K562 (cell line): ENCODE data around the gene LSM4. TPM values are rescaled to one million over a fixed set of nuclear protein-coding genes. Genes with fewer than 3 reads are reported as not detected.

Source experiments
- ASH1L ChIP-seq: fragments of 450-650 bp; IDR thresholded peaks from 2 replicates; pipeline ENCODE4 v1.6.1; 2018; ENCODE audit warnings: borderline replicate concordance, mild to moderate bottlenecking, low read depth; ENCODE audit not compliant: partially characterized antibody
- CEBPB ChIP-seq: fragments of 450-650 bp; IDR thresholded peaks from 2 replicates; pipeline ENCODE4 v1.6.1; 2016; ENCODE audit warnings: missing genetic modification characterization, missing compliant biosample characterization
- EHMT2 ChIP-seq: fragments of 450-650 bp; IDR thresholded peaks from 2 replicates; pipeline ENCODE4 v1.6.1; 2018; ENCODE audit warnings: antibody characterized with exemption
- FOS ChIP-seq: IDR thresholded peaks from 3 replicates; pipeline ENCODE4 v1.6.1; 2011; ENCODE audit not compliant: insufficient read length; ENCODE audit errors: extremely low read depth
- L3MBTL2 ChIP-seq: fragments of 450-650 bp; IDR thresholded peaks from 2 replicates; pipeline ENCODE4 v1.6.1; 2016; ENCODE audit warnings: mild to moderate bottlenecking, moderate library complexity
- MCM5 ChIP-seq: fragments of 450-650 bp; IDR thresholded peaks from 2 replicates; pipeline ENCODE4 v1.6.1; 2016; ENCODE audit warnings: low read depth
- MTA2 ChIP-seq: fragments of 450-650 bp; IDR thresholded peaks from 2 replicates; pipeline ENCODE4 v1.6.1; 2016; ENCODE audit warnings: low read depth
- NUFIP1 ChIP-seq: fragments of 450-650 bp; IDR thresholded peaks from 2 replicates; pipeline ENCODE4 v1.6.1; 2018; ENCODE audit not compliant: partially characterized antibody
- RAD51 ChIP-seq: fragments of 450-650 bp; IDR thresholded peaks from 2 replicates; pipeline ENCODE4 v1.7.1; 2016; ENCODE audit warnings: low read depth, mild to moderate bottlenecking, borderline replicate concordance
- ZBTB8A ChIP-seq: fragments of 450-650 bp; IDR thresholded peaks from 2 replicates; pipeline ENCODE4 v1.6.1; 2018; ENCODE audit warnings: mild to moderate bottlenecking, moderate library complexity; ENCODE audit not compliant: partially characterized antibody
- ZKSCAN3 ChIP-seq: fragments of 250-450 bp; sonication (Bioruptor Pico); IDR thresholded peaks from 2 replicates; pipeline ENCODE4 v1.4.0; 2020
- ZNF431 ChIP-seq: sonication (generic); formaldehyde crosslinking; IDR thresholded peaks from 2 replicates; pipeline ENCODE4 v1.8.0; 2022; ENCODE audit warnings: mild to moderate bottlenecking, missing genetic modification reagents
- ZNF445 ChIP-seq: fragments of 250-450 bp; sonication (Bioruptor Pico); IDR thresholded peaks from 2 replicates; pipeline ENCODE4 v1.4.0; 2020; ENCODE audit warnings: low read depth, mild to moderate bottlenecking, moderate library complexity
- ZNF639 ChIP-seq, 2 experiments: fragments of 200-800 bp in 1 of 2; sonication (Bioruptor generic) in 1 of 2; sonication (generic) in 1 of 2; formaldehyde crosslinking in 1 of 2; IDR thresholded peaks in 1 of 2; conservative IDR thresholded peaks in 1 of 2; 2 replicates each; pipeline versions ENCODE4 v1.5.0 to v1.6.1; 2016 to 2020; ENCODE audit warnings: missing compliant biosample characterization in 1 of 2, missing genetic modification characterization in 1 of 2, missing genetic modification reagents in 1 of 2
- ZNF76 ChIP-seq: fragments of 250-450 bp; sonication (Bioruptor Pico); IDR thresholded peaks from 2 replicates; pipeline ENCODE4 v1.4.0; 2020; ENCODE audit warnings: mild to moderate bottlenecking, moderate library complexity, borderline replicate concordance
- polyA plus RNA-seq, 8 experiments: library from polyadenylated mRNA; depleted of rRNA in 4 of 8; stranded (reverse) in 5 of 8; unstranded in 3 of 8; fragments of >200 nt; fragmentation: Nextera tagmentation in 2 of 8; fragmentation: Illumina TruSeq in 1 of 8; extraction: Ambion mirVana in 2 of 8; extraction: Trizol in 1 of 8; gene quantifications; 2 replicates each; pipeline versions ENCODE4 v1.2.1 to v1.2.3, GENCODE V29; 2011 to 2014; ENCODE audit warnings: inconsistent platforms in 1 of 8, missing spikeins in 1 of 8
- total RNA-seq, 7 experiments: library from RNA; depleted of rRNA in 6 of 7; stranded (reverse); fragments of >200 nt in 6 of 7; fragmentation: Illumina TruSeq in 2 of 7; extraction: Trizol in 2 of 7; gene quantifications; 2 replicates each; pipeline versions ENCODE4 v1.2.1 to v1.2.3, GENCODE V29; 2011 to 2021; ENCODE audit warnings: low replicate concordance in 1 of 7
- TF ChIP-seq, protein P1 (sequence below): fragments of 150-350 bp; conservative IDR thresholded peaks from 2 replicates; pipeline ENCODE4 v1.6.1; 2014; ENCODE audit warnings: low read length
- TF ChIP-seq, protein P2 (sequence below): sonication (generic); formaldehyde crosslinking; IDR thresholded peaks from 2 replicates; pipeline ENCODE4 v1.8.0; 2023; ENCODE audit warnings: mild to moderate bottlenecking, missing genetic modification reagents
- TF ChIP-seq, protein P3 (sequence below): fragments of 450-650 bp; IDR thresholded peaks from 2 replicates; pipeline ENCODE4 v1.7.0; 2016; ENCODE audit warnings: borderline replicate concordance

LSM4 gene
- total and polyA plus RNA-seq, 9 of the 15 experiments (the other 6 are each of a cell fraction or from before 2014, with no cell fraction given) = 11.9 to 763 (median 202) TPM

DNA sequence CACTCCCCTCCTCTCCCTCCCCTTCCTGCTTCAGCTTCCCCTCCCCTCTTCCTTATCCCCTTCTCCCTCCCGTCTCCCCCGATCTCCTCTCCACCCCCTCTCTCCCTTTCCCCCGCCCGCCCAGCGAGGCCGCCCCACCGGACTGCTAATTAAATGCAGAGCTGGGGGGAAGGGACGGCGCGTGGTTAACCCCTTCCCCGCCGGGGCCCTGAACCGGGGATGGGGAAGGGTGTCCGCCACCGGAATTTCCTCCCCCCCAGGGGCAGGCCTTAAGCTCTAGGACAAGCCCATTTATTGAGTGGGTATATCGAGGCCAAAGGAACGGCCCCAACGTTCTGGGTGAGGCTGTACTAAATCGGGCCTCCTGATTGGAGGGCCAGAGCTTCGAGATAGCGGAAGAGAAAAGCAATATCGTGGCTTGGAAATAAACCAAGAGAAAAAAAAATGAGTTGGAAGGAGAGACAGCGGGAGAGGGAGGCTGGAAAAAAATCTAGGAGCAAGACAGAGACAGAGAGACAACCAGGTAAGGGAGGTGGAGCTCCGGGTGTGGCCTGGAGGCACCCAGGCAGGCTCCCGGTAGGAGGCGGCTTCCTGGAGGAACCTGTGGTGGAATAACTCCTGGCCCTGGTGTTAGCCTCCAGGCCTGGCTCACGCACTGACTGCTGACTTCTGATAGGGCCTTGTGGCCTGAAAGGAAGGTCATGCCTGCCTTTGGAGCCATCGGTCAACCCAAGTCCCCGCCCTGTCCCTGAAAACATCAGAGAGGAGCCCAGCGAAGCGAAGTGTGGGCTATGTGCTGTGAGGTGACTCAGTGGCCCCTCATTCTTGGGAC is 29.9 kb downstream of the LSM4 start (continued):
- TF ChIP-seq, protein P1, sequence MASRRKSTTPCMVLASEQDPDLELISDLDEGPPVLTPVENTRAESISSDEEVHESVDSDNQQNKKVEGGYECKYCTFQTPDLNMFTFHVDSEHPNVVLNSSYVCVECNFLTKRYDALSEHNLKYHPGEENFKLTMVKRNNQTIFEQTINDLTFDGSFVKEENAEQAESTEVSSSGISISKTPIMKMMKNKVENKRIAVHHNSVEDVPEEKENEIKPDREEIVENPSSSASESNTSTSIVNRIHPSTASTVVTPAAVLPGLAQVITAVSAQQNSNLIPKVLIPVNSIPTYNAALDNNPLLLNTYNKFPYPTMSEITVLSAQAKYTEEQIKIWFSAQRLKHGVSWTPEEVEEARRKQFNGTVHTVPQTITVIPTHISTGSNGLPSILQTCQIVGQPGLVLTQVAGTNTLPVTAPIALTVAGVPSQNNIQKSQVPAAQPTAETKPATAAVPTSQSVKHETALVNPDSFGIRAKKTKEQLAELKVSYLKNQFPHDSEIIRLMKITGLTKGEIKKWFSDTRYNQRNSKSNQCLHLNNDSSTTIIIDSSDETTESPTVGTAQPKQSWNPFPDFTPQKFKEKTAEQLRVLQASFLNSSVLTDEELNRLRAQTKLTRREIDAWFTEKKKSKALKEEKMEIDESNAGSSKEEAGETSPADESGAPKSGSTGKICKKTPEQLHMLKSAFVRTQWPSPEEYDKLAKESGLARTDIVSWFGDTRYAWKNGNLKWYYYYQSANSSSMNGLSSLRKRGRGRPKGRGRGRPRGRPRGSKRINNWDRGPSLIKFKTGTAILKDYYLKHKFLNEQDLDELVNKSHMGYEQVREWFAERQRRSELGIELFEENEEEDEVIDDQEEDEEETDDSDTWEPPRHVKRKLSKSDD = no peak
- TF ChIP-seq RAD51 = no peak
- TF ChIP-seq MTA2 = no peak
- TF ChIP-seq, protein P2, sequence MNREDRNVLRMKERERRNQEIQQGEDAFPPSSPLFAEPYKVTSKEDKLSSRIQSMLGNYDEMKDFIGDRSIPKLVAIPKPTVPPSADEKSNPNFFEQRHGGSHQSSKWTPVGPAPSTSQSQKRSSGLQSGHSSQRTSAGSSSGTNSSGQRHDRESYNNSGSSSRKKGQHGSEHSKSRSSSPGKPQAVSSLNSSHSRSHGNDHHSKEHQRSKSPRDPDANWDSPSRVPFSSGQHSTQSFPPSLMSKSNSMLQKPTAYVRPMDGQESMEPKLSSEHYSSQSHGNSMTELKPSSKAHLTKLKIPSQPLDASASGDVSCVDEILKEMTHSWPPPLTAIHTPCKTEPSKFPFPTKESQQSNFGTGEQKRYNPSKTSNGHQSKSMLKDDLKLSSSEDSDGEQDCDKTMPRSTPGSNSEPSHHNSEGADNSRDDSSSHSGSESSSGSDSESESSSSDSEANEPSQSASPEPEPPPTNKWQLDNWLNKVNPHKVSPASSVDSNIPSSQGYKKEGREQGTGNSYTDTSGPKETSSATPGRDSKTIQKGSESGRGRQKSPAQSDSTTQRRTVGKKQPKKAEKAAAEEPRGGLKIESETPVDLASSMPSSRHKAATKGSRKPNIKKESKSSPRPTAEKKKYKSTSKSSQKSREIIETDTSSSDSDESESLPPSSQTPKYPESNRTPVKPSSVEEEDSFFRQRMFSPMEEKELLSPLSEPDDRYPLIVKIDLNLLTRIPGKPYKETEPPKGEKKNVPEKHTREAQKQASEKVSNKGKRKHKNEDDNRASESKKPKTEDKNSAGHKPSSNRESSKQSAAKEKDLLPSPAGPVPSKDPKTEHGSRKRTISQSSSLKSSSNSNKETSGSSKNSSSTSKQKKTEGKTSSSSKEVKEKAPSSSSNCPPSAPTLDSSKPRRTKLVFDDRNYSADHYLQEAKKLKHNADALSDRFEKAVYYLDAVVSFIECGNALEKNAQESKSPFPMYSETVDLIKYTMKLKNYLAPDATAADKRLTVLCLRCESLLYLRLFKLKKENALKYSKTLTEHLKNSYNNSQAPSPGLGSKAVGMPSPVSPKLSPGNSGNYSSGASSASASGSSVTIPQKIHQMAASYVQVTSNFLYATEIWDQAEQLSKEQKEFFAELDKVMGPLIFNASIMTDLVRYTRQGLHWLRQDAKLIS (CRISPR knock-in tag) = no peak
- TF ChIP-seq ZBTB8A = no peak
- TF ChIP-seq FOS = no peak
- peak in 1 of 2 experiments; percentile 83; a peak in 1 of 4 replicates for TF ChIP-seq ZNF639 (CRISPR knock-in tag; conservative IDR thresholded peaks at IDR 0.05 in 1 of 2, IDR thresholded peaks at IDR 0.05 in 1 of 2)
- no peak for TF ChIP-seq ZNF431 (CRISPR knock-in tag)
- peak; percentile 68 for TF ChIP-seq L3MBTL2
- TF ChIP-seq ASH1L = no peak
- TF ChIP-seq CEBPB (tag) = no peak
- TF ChIP-seq, protein P3, sequence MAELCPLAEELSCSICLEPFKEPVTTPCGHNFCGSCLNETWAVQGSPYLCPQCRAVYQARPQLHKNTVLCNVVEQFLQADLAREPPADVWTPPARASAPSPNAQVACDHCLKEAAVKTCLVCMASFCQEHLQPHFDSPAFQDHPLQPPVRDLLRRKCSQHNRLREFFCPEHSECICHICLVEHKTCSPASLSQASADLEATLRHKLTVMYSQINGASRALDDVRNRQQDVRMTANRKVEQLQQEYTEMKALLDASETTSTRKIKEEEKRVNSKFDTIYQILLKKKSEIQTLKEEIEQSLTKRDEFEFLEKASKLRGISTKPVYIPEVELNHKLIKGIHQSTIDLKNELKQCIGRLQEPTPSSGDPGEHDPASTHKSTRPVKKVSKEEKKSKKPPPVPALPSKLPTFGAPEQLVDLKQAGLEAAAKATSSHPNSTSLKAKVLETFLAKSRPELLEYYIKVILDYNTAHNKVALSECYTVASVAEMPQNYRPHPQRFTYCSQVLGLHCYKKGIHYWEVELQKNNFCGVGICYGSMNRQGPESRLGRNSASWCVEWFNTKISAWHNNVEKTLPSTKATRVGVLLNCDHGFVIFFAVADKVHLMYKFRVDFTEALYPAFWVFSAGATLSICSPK = peak; percentile 62
- no peak for TF ChIP-seq ZNF445
- no peak for TF ChIP-seq ZKSCAN3
- TF ChIP-seq NUFIP1 = no peak
- no peak for TF ChIP-seq MCM5
- no peak for TF ChIP-seq ZNF76 (CRISPR knock-in tag)
- TF ChIP-seq EHMT2 = no peak
